Measurements from ENCODE around the gene MOK.

Gene MOK

GRCh38 chr14:102282751-102283465 is 22.1 kb downstream of the MOK start:
- no peak for TF ChIP-seq CTCF (conservative IDR thresholded peaks at IDR 0.05; ENCODE audit: low read length)
- DNase-seq (ENCODE audit: low read depth) = no peak
- no peak overlapping the region for H3K4me3 ChIP-seq (ENCODE audit: low read length)

- TF ChIP-seq CTCF (conservative IDR thresholded peaks at IDR 0.05; ENCODE audit: low read length) = no peak
- DNase-seq (ENCODE audit: low read depth) = peak; percentile 99
- no peak overlapping the region for H3K4me3 ChIP-seq (ENCODE audit: low read length)
These were observed 24.5 kb downstream of the MOK start for GRCh38 chr14:102280376-102280962.

GRCh38 chr14:102279688-102280348 is 25.1 kb downstream of the MOK start:
- H3K4me3 ChIP-seq (ENCODE audit: low read length) = no peak overlapping the region
- no peak for TF ChIP-seq CTCF (conservative IDR thresholded peaks at IDR 0.05; ENCODE audit: low read length)
- peak; percentile 100 for DNase-seq (ENCODE audit: low read depth)

- no peak overlapping the region for H3K4me3 ChIP-seq (ENCODE audit: low read length)
- DNase-seq (ENCODE audit: low read depth) = no peak
- TF ChIP-seq CTCF (conservative IDR thresholded peaks at IDR 0.05; ENCODE audit: low read length) = no peak
These were observed 25.7 kb downstream of the MOK start for GRCh38 chr14:102279282-102279681.

- TF ChIP-seq CTCF (conservative IDR thresholded peaks at IDR 0.05; ENCODE audit: low read length) = no peak
- DNase-seq (ENCODE audit: low read depth) = no peak
- no peak overlapping the region for H3K4me3 ChIP-seq (ENCODE audit: low read length)
These were observed 26.4 kb downstream of the MOK start for GRCh38 chr14:102278631-102278935.

GRCh38 chr14:102277874-102278630 is 26.9 kb downstream of the MOK start:
- no peak for DNase-seq (ENCODE audit: low read depth)
- no peak for TF ChIP-seq CTCF (conservative IDR thresholded peaks at IDR 0.05; ENCODE audit: low read length)
- no peak overlapping the region for H3K4me3 ChIP-seq (ENCODE audit: low read length)
